GM12872 (cell line): ENCODE measurements around the gene CRYBB2.

Source experiments
- CTCF ChIP-seq: IDR thresholded peaks from 3 replicates; pipeline ENCODE4 v1.5.1; 2011; ENCODE audit warnings: low read depth, mild to moderate bottlenecking, low read length, moderate library complexity; ENCODE audit not compliant: insufficient read depth

CRYBB2 gene

GRCh38 chr22:25219211-25219689 lies at the start of gene CRYBB2:
CRYBB2 (plus strand) TSS chr22:25219639; CDS start chr22:25221430, 1,791 bp downstream.
- TF ChIP-seq CTCF = no peak

DNA sequence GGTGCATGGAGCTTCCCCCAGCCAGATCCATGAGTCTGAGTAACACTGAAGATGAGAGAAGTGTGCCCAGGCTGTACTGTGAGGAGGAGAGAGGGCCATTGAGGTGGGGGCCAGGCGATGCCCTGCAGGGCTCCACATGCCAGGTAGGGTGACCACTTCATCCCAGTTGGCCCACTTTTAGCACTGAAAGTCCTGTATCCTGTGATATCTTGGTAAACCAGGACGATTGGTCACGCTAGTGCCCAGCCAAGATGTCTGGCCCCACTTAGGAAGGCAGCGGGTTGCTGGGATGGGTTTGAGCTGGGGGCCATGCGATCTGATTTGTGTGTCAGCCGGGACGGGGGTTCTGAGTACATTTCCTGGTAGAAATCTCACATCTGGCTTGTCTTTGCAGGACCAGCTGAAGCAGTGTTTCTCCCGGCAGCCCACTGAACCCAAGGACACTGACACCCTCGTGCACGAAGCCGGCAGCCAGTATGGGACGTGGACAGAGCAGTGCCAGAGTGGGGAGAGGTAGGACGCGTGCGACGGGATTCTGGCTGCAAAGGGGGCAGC lies 48.9 kb upstream of the CRYBB2 start:
- no peak for TF ChIP-seq CTCF

- peak; percentile 66 for TF ChIP-seq CTCF
Observed at GRCh38 chr22:25172153-25172552, 47.3 kb upstream of the CRYBB2 start.

GRCh38 chr22:25174156-25174887 lies 45.1 kb upstream of the CRYBB2 start:
- no peak for TF ChIP-seq CTCF

- TF ChIP-seq CTCF = no peak
Observed at GRCh38 chr22:25174888-25175411, 44.5 kb upstream of the CRYBB2 start.

GRCh38 chr22:25176175-25176574 lies 43.3 kb upstream of the CRYBB2 start:
- no peak for TF ChIP-seq CTCF

DNA sequence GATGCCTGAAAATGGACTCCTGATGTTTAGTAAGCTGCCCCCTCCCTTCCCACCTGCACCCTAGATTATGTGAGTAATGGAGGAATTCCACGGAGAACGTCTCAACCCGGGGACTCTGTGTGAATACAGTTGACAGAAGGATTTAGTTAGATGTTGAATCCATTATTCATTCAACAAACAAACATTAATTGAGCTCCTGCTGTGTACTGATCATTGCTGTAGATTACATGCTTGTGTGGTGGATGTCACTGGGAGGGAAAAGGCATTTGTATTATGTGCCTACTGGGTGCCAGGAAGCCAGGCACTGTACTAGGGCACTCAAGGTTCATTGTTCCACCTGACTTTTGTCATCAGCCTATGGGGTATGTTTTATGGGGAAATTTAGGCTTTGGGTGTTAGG lies 42.6 kb upstream of the CRYBB2 start:
- no peak for TF ChIP-seq CTCF
